ENCODE results near the gene FGF12.

The FGF12 gene

GRCh38 chr3:192183109-192183508 lies 544.2 kb downstream of the FGF12 start:
- Histone ChIP-seq H3K79me2 (no peaks in the 10 kb centered on the region), H3K27ac (no peak overlapping the region), H2AFZ (no peak overlapping the region)

GRCh38 chr3:192181151-192181550 lies 546.2 kb downstream of the FGF12 start:
- no peaks in the 10 kb centered on the region for H3K36me3 ChIP-seq (ENCODE audit: control insufficient read depth, insufficient read depth, low read length)
- no peak for TF ChIP-seq CTCF (IDR thresholded peaks at IDR 0.05)
- H3K9ac ChIP-seq = no peak overlapping the region
- no peak overlapping the region for H3K27ac ChIP-seq
- H3K79me2 ChIP-seq = no peaks in the 10 kb centered on the region
- H3K9me3 ChIP-seq (ENCODE audit: control insufficient read depth, low read length) = no peaks in the 10 kb centered on the region
- H2AFZ ChIP-seq = no peak overlapping the region
- no peaks in the 10 kb centered on the region for H3K27me3 ChIP-seq (ENCODE audit: control insufficient read depth, insufficient read depth, low read length)
- H3K4me2 ChIP-seq (ENCODE audit: low read length) = no peak overlapping the region
- H3K4me1 ChIP-seq = no peaks in the 10 kb centered on the region
- no peak overlapping the region for H3K4me3 ChIP-seq (ENCODE audit: low read depth, low read length)

More at GRCh38 chr3:192183109-192183508, 544.2 kb downstream of the FGF12 start:
- no peaks in the 10 kb centered on the region for H3K9me3 ChIP-seq (ENCODE audit: control insufficient read depth, low read length)
- H3K4me1 ChIP-seq = no peaks in the 10 kb centered on the region
- no peaks in the 10 kb centered on the region for H3K36me3 ChIP-seq (ENCODE audit: control insufficient read depth, insufficient read depth, low read length)
- no peak for TF ChIP-seq CTCF (IDR thresholded peaks at IDR 0.05)
- H3K4me2 ChIP-seq (ENCODE audit: low read length) = no peak overlapping the region
- H3K9ac ChIP-seq = no peak overlapping the region
- no peak overlapping the region for H3K4me3 ChIP-seq (ENCODE audit: low read depth, low read length)
- no peaks in the 10 kb centered on the region for H3K27me3 ChIP-seq (ENCODE audit: control insufficient read depth, insufficient read depth, low read length)

- H3K9ac ChIP-seq = no peak overlapping the region
- no peak overlapping the region for H3K27ac ChIP-seq
- H3K79me2 ChIP-seq = no peaks in the 10 kb centered on the region
- H2AFZ ChIP-seq = no peak overlapping the region
- no peaks in the 10 kb centered on the region for H3K27me3 ChIP-seq (ENCODE audit: control insufficient read depth, insufficient read depth, low read length)
- H3K4me3 ChIP-seq (ENCODE audit: low read depth, low read length) = no peak overlapping the region
- no peaks in the 10 kb centered on the region for H3K9me3 ChIP-seq (ENCODE audit: control insufficient read depth, low read length)
- no peaks in the 10 kb centered on the region for H3K4me1 ChIP-seq
- no peaks in the 10 kb centered on the region for H3K36me3 ChIP-seq (ENCODE audit: control insufficient read depth, insufficient read depth, low read length)
- no peak for TF ChIP-seq CTCF (IDR thresholded peaks at IDR 0.05)
- H3K4me2 ChIP-seq (ENCODE audit: low read length) = no peak overlapping the region
Measured at GRCh38 chr3:192177383-192177782, 550.0 kb downstream of the FGF12 start.

- no peaks in the 10 kb centered on the region for H3K9me3 ChIP-seq (ENCODE audit: control insufficient read depth, low read length)
- no peaks in the 10 kb centered on the region for H3K4me1 ChIP-seq
Measured at GRCh38 chr3:192174283-192174682, 553.1 kb downstream of the FGF12 start.

More at GRCh38 chr3:192174283-192174682, 553.1 kb downstream of the FGF12 start:
- TF ChIP-seq CTCF (IDR thresholded peaks at IDR 0.05) = no peak
- no peaks in the 10 kb centered on the region for H3K36me3 ChIP-seq (ENCODE audit: control insufficient read depth, insufficient read depth, low read length)
- H3K4me2 ChIP-seq (ENCODE audit: low read length) = no peak overlapping the region
- H3K79me2 ChIP-seq = no peaks in the 10 kb centered on the region
- no peaks in the 10 kb centered on the region for H3K27me3 ChIP-seq (ENCODE audit: control insufficient read depth, insufficient read depth, low read length)
- no peak overlapping the region for H3K9ac ChIP-seq
- H3K27ac ChIP-seq = no peak overlapping the region
- H2AFZ ChIP-seq = no peak overlapping the region
- H3K4me3 ChIP-seq (ENCODE audit: low read depth, low read length) = no peak overlapping the region

All from parathyroid adenoma (tissue), 2 donors.